Progenitor cell of endocrine pancreas (in vitro differentiated cells): ENCODE results near the gene NBR1. TPM values are rescaled to one million over a fixed set of nuclear protein-coding genes. Genes with fewer than 3 reads are reported as not detected.
"Not testable (repeated sequence)": the region's sequence is repeated elsewhere in the genome, so short reads cannot be mapped to it uniquely, and the experiment has no call there.

Source experiments
- DNase-seq: peaks from one replicate; pipeline ENCODE4 v3.0.0; 2021; ENCODE audit warnings: low spot score; ENCODE audit not compliant: unreplicated experiment
- H3K27ac Mint-ChIP-seq: 2 replicates; pipeline ENCODE4 v1.8.0; 2021; ENCODE audit warnings: mild to moderate bottlenecking, moderate library complexity, mixed read lengths
- H3K27me3 Mint-ChIP-seq: 2 replicates; pipeline ENCODE4 v1.8.0; 2021; ENCODE audit warnings: mixed read lengths
- H3K36me3 Mint-ChIP-seq: 2 replicates; pipeline ENCODE4 v1.8.0; 2022; ENCODE audit warnings: mixed read lengths; ENCODE audit not compliant: insufficient read depth
- H3K4me1 Mint-ChIP-seq: 2 replicates; pipeline ENCODE4 v1.8.0; 2021; ENCODE audit warnings: low read depth, mixed read lengths
- H3K4me3 Mint-ChIP-seq: 2 replicates; pipeline ENCODE4 v1.8.0; 2021; ENCODE audit warnings: low read depth, mild to moderate bottlenecking, moderate library complexity, mixed read lengths
- H3K9me3 Mint-ChIP-seq: 2 replicates; pipeline ENCODE4 v1.8.0; 2021; ENCODE audit warnings: low read depth, mixed read lengths
- CTCF ChIP-seq: fragments of 200-600 bp; sonication (generic); IDR thresholded peaks from one replicate; pipeline ENCODE4 v1.5.0; 2021; ENCODE audit warnings: antibody characterized with exemption, mild to moderate bottlenecking; ENCODE audit not compliant: unreplicated experiment
- total RNA-seq: library from RNA; stranded (reverse); gene quantifications from 2 replicates; pipeline ENCODE4 v1.2.1, GENCODE V29; 2021

The NBR1 gene
- total RNA-seq, 1 donor from 2014 or later = 59.5 TPM

GRCh38 chr17:43193251-43193650, 22.2 kb downstream of the NBR1 start:
- DNase-seq = no peak
- Mint-ChIP-seq H3K4me3 (no peak overlapping the region), H3K36me3 (peaks cover 32% of the 10 kb centered on the region), H3K9me3 (no peaks in the 10 kb centered on the region), H3K4me1 (no peaks in the 10 kb centered on the region), H3K27me3 (no peaks in the 10 kb centered on the region), H3K27ac (no peak overlapping the region)
- no peak for TF ChIP-seq CTCF

- Mint-ChIP-seq H3K27ac (no peak overlapping the region), H3K27me3 (no peaks in the 10 kb centered on the region), H3K9me3 (no peaks in the 10 kb centered on the region), H3K4me1 (no peaks in the 10 kb centered on the region), H3K4me3 (no peak overlapping the region), H3K36me3 (peaks cover 35% of the 10 kb centered on the region)
- DNase-seq = no peak
- no peak for TF ChIP-seq CTCF
Measured at GRCh38 chr17:43199633-43200032, 28.6 kb downstream of the NBR1 start.

- Mint-ChIP-seq H3K4me3 (no peak overlapping the region), H3K9me3 (no peaks in the 10 kb centered on the region), H3K27ac (no peak overlapping the region), H3K36me3 (peaks cover 36% of the 10 kb centered on the region), H3K27me3 (no peaks in the 10 kb centered on the region), H3K4me1 (no peaks in the 10 kb centered on the region)
- no peak for DNase-seq
- no peak for TF ChIP-seq CTCF
Measured at GRCh38 chr17:43200127-43200526, 29.1 kb downstream of the NBR1 start.

GRCh38 chr17:43203013-43203412, 32.0 kb downstream of the NBR1 start:
- not testable (repeated sequence) for H3K27me3 Mint-ChIP-seq, H3K4me1 Mint-ChIP-seq, H3K4me3 Mint-ChIP-seq, H3K9me3 Mint-ChIP-seq, H3K27ac Mint-ChIP-seq, DNase-seq
- peaks cover 37% of the 10 kb centered on the region for H3K36me3 Mint-ChIP-seq

GRCh38 chr17:43210576-43210975, 39.6 kb downstream of the NBR1 start:
- H3K27ac Mint-ChIP-seq = no peak overlapping the region

More at GRCh38 chr17:43210576-43210975, 39.6 kb downstream of the NBR1 start:
- Mint-ChIP-seq H3K36me3 (peaks cover 16% of the 10 kb centered on the region), H3K4me1 (peaks cover 16% of the 10 kb centered on the region), H3K4me3 (peak overlapping the region; percentile 89), H3K27me3 (no peaks in the 10 kb centered on the region), H3K9me3 (no peaks in the 10 kb centered on the region)
- no peak for TF ChIP-seq CTCF
- DNase-seq = no peak
